ENCODE measurements around the gene CPNE1. TPM values are rescaled to one million over a fixed set of nuclear protein-coding genes. Genes with fewer than 3 reads are reported as not detected.

CPNE1 gene
- total RNA-seq, 1 experiment from 2014 or later, result 108 TPM

DNA sequence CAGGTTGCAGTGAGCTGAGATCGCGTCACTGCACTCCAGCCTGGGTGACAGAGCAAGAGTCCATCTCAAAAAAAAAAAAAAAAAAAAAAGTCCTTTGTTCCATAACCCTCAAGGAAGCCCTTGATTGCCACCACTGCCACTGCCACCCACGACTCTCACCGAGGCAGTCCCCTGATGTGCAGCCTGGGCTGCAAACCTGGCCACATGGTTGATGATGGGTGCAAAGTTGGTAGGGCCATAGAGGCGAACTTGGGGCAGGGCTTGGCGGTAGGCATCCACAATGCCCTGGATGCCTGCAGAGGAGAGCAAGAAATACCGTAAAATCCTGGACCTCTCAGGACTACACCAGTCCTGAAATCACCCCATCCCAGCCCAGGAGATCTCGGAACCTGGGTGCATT, 37.6 kb downstream of the CPNE1 start:
- Histone ChIP-seq H3K4me3 (ENCODE audit: insufficient read depth, low read depth, low read length) (no peak overlapping the region), H3K27me3 (ENCODE audit: control insufficient read depth, insufficient read depth, low read length) (no peaks in the 10 kb centered on the region), H3K36me3 (replicated peaks; ENCODE audit: control insufficient read depth, insufficient read depth, low read length) (peaks cover 41% of the 10 kb centered on the region)
- no peak for DNase-seq

DNA sequence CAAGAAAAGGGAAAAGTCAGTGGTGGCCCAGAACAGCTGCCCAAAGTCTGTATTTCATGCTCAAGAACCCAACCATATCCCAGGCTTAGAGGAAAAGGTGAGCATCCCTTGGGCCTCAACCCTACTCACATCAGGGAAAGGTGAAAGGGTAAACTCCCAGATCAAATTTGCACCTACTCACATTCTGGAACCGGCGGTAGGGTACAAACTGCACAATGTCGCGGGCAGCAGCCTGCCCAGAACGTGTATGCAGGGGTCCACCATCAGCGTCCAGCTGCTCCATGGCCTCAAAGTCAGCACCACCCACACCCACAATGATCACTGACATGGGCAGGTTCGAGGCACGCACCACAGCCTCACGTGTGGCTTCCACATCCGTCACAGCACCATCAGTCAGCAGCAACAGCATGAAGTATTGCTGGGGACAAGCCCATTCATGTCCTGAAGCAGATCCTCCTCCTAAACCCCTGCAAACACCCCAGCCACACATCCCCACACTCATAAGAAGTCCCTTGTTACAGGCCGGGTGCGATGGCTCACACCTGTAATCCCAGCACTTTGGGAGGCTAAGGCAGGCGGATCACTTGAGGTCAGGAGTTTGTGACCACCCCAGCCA, 38.2 kb downstream of the CPNE1 start:
- Histone ChIP-seq H3K4me3 (ENCODE audit: insufficient read depth, low read depth, low read length) (no peak overlapping the region), H3K27me3 (ENCODE audit: control insufficient read depth, insufficient read depth, low read length) (no peaks in the 10 kb centered on the region), H3K36me3 (replicated peaks; ENCODE audit: control insufficient read depth, insufficient read depth, low read length) (peaks cover 38% of the 10 kb centered on the region)
- no peak for DNase-seq

DNA sequence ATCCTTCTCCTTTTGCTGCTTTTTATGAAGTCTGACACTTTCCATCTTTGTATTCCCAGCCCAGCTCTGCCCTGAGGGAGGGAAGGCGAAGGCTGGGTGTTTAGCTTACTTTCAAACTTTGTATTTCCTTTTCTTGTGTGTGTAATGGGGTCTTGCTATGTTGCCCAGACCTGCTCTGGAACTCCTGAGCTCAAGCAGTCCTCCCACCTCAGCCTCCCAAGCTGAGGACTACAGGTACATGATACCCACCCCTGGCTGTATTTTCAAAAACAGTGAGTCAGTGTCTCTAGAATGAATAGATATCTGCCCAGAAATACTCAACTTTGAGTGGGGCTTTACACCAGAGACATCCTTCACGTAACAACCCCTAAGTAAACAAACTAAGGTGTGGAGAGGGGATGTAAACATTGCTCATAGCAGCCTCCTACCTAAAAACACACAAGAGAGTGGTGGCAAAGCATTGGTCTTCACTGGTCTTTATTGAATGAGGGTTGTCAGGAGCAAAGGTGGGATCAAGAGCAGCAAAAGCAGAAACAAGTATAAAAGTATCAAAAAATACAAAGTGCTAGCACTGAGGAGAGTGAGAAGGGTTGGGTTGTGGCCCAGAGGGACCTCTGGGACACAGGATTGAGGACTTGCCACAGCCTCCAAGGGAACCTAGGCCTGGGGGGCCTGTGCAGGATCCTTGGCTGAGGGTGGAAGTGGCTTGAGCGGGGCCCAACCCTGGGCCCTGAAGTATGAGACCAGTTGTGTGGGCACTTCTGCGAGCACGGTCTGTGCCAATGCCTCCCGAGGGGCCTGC, 38.9 kb downstream of the CPNE1 start:
- no peak for DNase-seq
- Histone ChIP-seq H3K27me3 (ENCODE audit: control insufficient read depth, insufficient read depth, low read length) (no peaks in the 10 kb centered on the region), H3K36me3 (replicated peaks; ENCODE audit: control insufficient read depth, insufficient read depth, low read length) (peaks cover 30% of the 10 kb centered on the region), H3K4me3 (ENCODE audit: insufficient read depth, low read depth, low read length) (no peak overlapping the region)

GRCh38 chr20:35621560-35621946, 43.1 kb downstream of the CPNE1 start:
- no peak overlapping the region for H3K4me3 ChIP-seq (ENCODE audit: insufficient read depth, low read depth, low read length)
- DNase-seq, result peak; percentile 57
- H3K36me3 ChIP-seq (replicated peaks; ENCODE audit: control insufficient read depth, insufficient read depth, low read length), result peaks cover 14% of the 10 kb centered on the region
- H3K27me3 ChIP-seq (ENCODE audit: control insufficient read depth, insufficient read depth, low read length), result peaks cover 18% of the 10 kb centered on the region

- Histone ChIP-seq H3K36me3 (replicated peaks; ENCODE audit: control insufficient read depth, insufficient read depth, low read length) (peaks cover 8% of the 10 kb centered on the region), H3K4me3 (ENCODE audit: insufficient read depth, low read depth, low read length) (no peak overlapping the region), H3K27me3 (ENCODE audit: control insufficient read depth, insufficient read depth, low read length) (peaks cover 18% of the 10 kb centered on the region)
- no peak for DNase-seq
Observed at GRCh38 chr20:35620818-35621559, 43.7 kb downstream of the CPNE1 start.

DNA sequence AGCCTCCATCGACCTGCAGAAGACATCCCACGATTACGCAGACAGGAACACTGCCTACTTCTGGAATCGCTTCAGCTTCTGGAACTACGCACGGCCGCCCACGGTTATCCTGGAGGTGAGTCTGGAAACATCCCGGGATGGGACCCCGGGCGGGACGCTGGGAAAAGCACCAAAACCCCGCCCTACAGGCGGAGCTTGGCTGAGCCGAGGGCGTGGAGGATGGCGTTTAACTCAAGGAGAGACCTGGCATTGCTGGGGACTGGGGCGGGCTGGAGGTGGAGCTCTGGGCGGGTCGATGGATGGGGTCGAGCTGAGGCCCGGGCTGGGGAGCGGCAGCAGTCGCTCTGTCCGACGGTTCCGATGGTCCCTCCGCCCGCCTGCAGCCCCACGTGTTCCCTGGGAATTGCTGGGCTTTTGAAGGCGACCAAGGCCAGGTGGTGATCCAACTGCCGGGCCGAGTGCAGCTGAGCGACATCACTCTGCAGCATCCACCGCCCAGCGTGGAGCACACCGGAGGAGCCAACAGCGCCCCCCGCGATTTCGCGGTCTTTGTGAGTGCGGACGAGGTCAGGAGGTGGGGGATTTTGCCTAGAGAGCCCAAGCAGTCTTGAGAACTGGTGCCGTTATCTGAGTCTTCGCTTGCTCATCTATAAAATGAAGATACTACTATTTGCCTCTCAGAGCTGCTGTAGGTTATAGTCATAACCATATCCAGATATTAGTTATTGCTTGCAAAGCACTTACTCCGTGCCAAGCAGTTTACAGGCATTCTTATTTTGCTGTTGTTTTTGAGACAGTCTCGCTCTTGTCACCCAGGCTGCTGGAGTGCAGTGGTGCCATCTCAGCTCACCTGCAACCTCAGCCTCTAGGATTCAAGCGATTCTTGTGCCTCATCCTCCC, 45.3 kb downstream of the CPNE1 start:
- Histone ChIP-seq H3K36me3 (replicated peaks; ENCODE audit: control insufficient read depth, insufficient read depth, low read length) (no peaks in the 10 kb centered on the region; the same call in 1 of the 2 replicates), H3K4me3 (ENCODE audit: insufficient read depth, low read depth, low read length) (peak overlapping the region; percentile 62), H3K27me3 (ENCODE audit: control insufficient read depth, insufficient read depth, low read length) (peaks cover 21% of the 10 kb centered on the region)
- peak; percentile 96 for DNase-seq

- peak overlapping the region; percentile 62 for H3K4me3 ChIP-seq (ENCODE audit: insufficient read depth, low read depth, low read length)
- peaks cover 22% of the 10 kb centered on the region for H3K27me3 ChIP-seq (ENCODE audit: control insufficient read depth, insufficient read depth, low read length)
- no peaks in the 10 kb centered on the region; the same call in 1 of the 2 replicates for H3K36me3 ChIP-seq (replicated peaks; ENCODE audit: control insufficient read depth, insufficient read depth, low read length)
- peak; percentile 63 for DNase-seq
Observed at GRCh38 chr20:35618263-35619131, 46.2 kb downstream of the CPNE1 start.

DNA sequence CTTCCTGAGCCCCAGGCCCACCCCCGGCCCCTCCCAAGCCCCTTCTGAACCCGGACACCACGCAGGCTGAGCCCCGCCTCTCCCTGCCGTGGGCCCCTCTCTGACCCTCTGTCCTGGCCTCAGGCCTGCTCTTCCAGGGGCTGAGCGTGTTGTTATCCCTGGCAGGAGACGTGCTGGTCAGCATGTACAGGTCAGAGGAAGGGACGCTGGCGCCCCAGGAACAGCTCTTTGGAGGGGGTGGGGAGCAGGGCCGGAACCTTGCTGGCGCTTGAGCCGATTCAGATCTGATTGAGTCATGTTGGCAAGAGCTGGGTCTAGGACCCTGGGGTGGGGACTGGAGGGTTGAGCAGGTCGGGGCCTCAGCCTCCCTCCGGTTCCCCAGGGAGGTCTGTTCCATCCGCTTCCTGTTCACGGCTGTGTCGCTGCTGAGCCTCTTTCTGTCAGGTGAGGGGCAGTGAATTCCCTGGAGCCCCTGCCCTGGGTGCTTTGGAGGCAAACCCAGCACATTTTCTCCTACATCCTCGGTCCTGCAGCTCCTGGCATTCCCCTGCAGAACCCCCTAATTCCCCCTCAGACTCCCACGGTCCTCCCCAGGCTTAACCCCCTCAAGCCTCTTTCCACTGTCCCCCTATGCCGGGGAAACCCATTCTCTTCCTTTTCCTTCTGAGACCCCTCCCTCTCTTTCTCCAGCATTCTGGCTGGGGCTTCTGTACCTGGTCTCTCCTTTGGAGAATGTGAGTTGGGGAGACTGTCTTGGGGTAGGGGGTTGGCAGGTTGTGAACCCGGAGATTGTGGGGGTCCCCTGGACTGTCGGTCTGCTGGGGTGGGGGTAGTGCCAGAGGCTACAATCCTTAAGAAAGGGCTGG, 47.1 kb downstream of the CPNE1 start:
- DNase-seq, result peak; percentile 86
- no peaks in the 10 kb centered on the region; the same call in 1 of the 2 replicates for H3K36me3 ChIP-seq (replicated peaks; ENCODE audit: control insufficient read depth, insufficient read depth, low read length)
- peak overlapping the region; percentile 61 for H3K4me3 ChIP-seq (ENCODE audit: insufficient read depth, low read depth, low read length)
- H3K27me3 ChIP-seq (ENCODE audit: control insufficient read depth, insufficient read depth, low read length), result peaks cover 22% of the 10 kb centered on the region

DNA sequence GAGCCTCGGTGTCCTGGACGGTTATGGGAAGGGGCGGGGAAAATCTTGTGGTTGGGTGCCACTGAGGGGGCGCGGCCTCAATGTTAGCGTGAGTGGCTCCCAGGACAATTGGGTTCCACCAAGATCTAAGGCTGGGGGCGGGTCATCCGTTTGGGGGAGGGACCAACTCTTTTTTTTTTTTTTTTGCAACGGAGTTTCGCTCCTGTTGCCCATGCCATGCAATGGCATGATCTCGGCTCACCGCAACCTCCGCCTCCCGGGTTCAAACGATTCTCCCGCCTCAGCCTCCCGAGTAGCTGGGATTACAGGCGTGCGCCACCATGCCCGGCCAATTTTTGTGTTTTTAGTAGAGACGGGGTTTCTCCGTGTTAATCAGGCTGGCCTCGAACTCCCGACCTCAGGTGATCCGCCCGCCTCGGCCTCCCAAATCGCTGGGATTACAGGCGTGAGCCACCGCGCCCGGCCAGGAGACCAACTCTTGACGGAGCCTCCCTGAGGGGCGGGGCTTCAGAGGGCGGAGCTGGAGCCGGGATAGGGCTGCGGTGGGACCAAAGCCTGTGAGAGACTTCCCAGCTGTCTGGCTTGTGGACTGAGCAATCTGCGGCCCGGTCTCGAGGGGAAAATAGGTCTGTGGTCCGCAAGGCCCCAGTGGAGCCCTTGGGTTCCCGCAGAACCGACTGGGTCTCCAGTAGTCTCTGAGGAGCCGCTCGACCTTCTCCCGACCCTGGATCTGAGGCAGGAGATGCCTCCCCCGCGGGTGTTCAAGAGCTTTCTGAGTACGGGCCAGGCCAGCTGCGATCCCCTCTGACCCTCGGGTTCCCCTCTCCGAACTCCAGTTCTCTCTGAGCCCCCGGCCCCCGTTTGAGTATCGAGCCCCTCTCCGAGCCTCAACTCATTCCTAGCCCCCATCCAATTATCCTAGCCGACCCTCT, 48.0 kb downstream of the CPNE1 start:
- peak overlapping the region; percentile 61 for H3K4me3 ChIP-seq (ENCODE audit: insufficient read depth, low read depth, low read length)
- H3K27me3 ChIP-seq (ENCODE audit: control insufficient read depth, insufficient read depth, low read length), result peaks cover 24% of the 10 kb centered on the region
- no peaks in the 10 kb centered on the region; the same call in 1 of the 2 replicates for H3K36me3 ChIP-seq (replicated peaks; ENCODE audit: control insufficient read depth, insufficient read depth, low read length)
- DNase-seq, result peak; percentile 88

GRCh38 chr20:35615667-35616464, 48.8 kb downstream of the CPNE1 start, which contains the start of gene SPAG4:
Gene SPAG4, plus strand, starts transcription at chr20:35615829. Its CDS starts 175 bp downstream, at chr20:35616004.
- H3K36me3 ChIP-seq (replicated peaks; ENCODE audit: control insufficient read depth, insufficient read depth, low read length), result no peaks in the 10 kb centered on the region; the same call in 1 of the 2 replicates
- peak within 1 kb of the TSS; percentile 70 for H3K4me3 ChIP-seq (ENCODE audit: insufficient read depth, low read depth, low read length)
- H3K27me3 ChIP-seq (ENCODE audit: control insufficient read depth, insufficient read depth, low read length), result peaks cover 24% of the 10 kb centered on the region
- peak; percentile 100 for DNase-seq

GRCh38 chr20:35611482-35611881, 53.2 kb downstream of the CPNE1 start:
- peaks cover 6% of the 10 kb centered on the region for H3K27me3 ChIP-seq (ENCODE audit: control insufficient read depth, insufficient read depth, low read length)
- no peaks in the 10 kb centered on the region for H3K36me3 ChIP-seq (replicated peaks; ENCODE audit: control insufficient read depth, insufficient read depth, low read length)
- no peak for DNase-seq
- H3K4me3 ChIP-seq (ENCODE audit: insufficient read depth, low read depth, low read length), result no peak overlapping the region
